IMR-90 (cell line): Measurements from ENCODE around the gene RANBP9. TPM values are rescaled to one million over a fixed set of nuclear protein-coding genes. Genes with fewer than 3 reads are reported as not detected.
A peak's percentile ranks its signal among the peaks of the same experiment; 100 is the strongest.

Experiments
- ATAC-seq: fragments of 200-7000 bp; cut with Tn5 transposase; 2 replicates; pipeline ENCODE4 v1.9.1; 2020; ENCODE audit warnings: low read depth, mild to moderate bottlenecking, moderate library complexity
- BruUV-seq: library from RNA; stranded (reverse); fragments of 400-500 nt; replicated peaks from 2 replicates; lab custom pipeline; 2021; lab: Mats Ljungman, UMichigan
- CTCF ChIA-PET: fragments of 300-600 bp; formaldehyde crosslinking; extraction: SDS; loops from one replicate; lab custom pipeline; 2021; ENCODE audit warnings: antibody characterized with exemption; lab: Yijun Ruan, JAX
- POLR2A ChIA-PET: fragments of 300-600 bp; sonication (Branson Sonifier 250); formaldehyde crosslinking; loops from one replicate; lab custom pipeline; 2022; ENCODE audit warnings: antibody characterized with exemption; ENCODE audit not compliant: unreplicated experiment; lab: Charles Lee
- DNase-seq: peaks from one replicate; pipeline ENCODE4 v3.0.0; 2013
- H2AFZ ChIP-seq: replicated peaks from 2 replicates; pipeline ENCODE3; 2013; ENCODE audit warnings: low read length, mild to moderate bottlenecking; ENCODE audit not compliant: poor library complexity
- H2AK5ac ChIP-seq: 2 replicates; pipeline ENCODE4 v1.6.1; 2013; ENCODE audit warnings: low read depth, low read length, inconsistent platforms
- H2AK9ac ChIP-seq: replicated peaks from 2 replicates; pipeline ENCODE3; 2013; ENCODE audit warnings: mild to moderate bottlenecking, low read depth, low read length, moderate library complexity; ENCODE audit not compliant: poor library complexity
- H2BK120ac ChIP-seq: 2 replicates; pipeline ENCODE4 v1.6.1; 2013; ENCODE audit warnings: low read depth, low read length, inconsistent platforms
- H2BK15ac ChIP-seq: 3 replicates; pipeline ENCODE4 v1.6.1; 2013; ENCODE audit warnings: low read depth, low read length, inconsistent platforms
- H2BK20ac ChIP-seq: 2 replicates; pipeline ENCODE4 v1.6.1; 2013; ENCODE audit warnings: low read depth, mild to moderate bottlenecking, inconsistent platforms, low read length, moderate library complexity
- H2BK5ac ChIP-seq: 2 replicates; pipeline ENCODE4 v1.6.1; 2013; ENCODE audit warnings: mild to moderate bottlenecking, low read depth, low read length, inconsistent platforms; ENCODE audit not compliant: poor library complexity, severe bottlenecking
- H3K14ac ChIP-seq: replicated peaks from 2 replicates; pipeline ENCODE4 v1.6.1; 2013; ENCODE audit warnings: low read depth, low read length, inconsistent platforms
- H3K18ac ChIP-seq: 2 replicates; pipeline ENCODE4 v1.6.1; 2013; ENCODE audit warnings: low read depth, low read length, control low read depth
- H3K23ac ChIP-seq: 2 replicates; pipeline ENCODE4 v1.6.1; 2013; ENCODE audit warnings: low read depth, low read length, inconsistent platforms
- H3K27ac ChIP-seq: 2 replicates; pipeline ENCODE4 v1.5.1; 2013; ENCODE audit warnings: mild to moderate bottlenecking, control low read depth, low read length; ENCODE audit not compliant: insufficient read depth
- H3K27me3 ChIP-seq: 2 replicates; pipeline ENCODE4 v1.6.1; 2013; ENCODE audit warnings: low read length; ENCODE audit not compliant: control insufficient read depth, insufficient read depth
- H3K36me3 ChIP-seq: 2 replicates; pipeline ENCODE4 v1.6.1; 2013; ENCODE audit warnings: low read length, mixed read lengths; ENCODE audit not compliant: control insufficient read depth, insufficient read depth
- H3K4ac ChIP-seq: 2 replicates; pipeline ENCODE4 v1.6.1; 2013; ENCODE audit warnings: low read depth, low read length, inconsistent platforms
- H3K4me1 ChIP-seq: 2 replicates; pipeline ENCODE4 v1.6.1; 2013; ENCODE audit warnings: low read length, mixed read lengths; ENCODE audit not compliant: control insufficient read depth, insufficient read depth
- H3K4me2 ChIP-seq: 2 replicates; pipeline ENCODE4 v1.6.1; 2013; ENCODE audit warnings: low read depth, mild to moderate bottlenecking, control low read depth, low read length, moderate library complexity
- H3K4me3 ChIP-seq: 2 replicates; pipeline ENCODE4 v1.5.1; 2013; ENCODE audit warnings: low read depth, mild to moderate bottlenecking, control low read depth, low read length, moderate library complexity; ENCODE audit not compliant: insufficient read depth
- H3K56ac ChIP-seq: 2 replicates; pipeline ENCODE4 v1.6.1; 2013; ENCODE audit warnings: low read length, inconsistent platforms; ENCODE audit not compliant: insufficient read depth; ENCODE audit errors: extremely low read depth
- H3K79me1 ChIP-seq, 2 experiments: 2 replicates each; pipeline ENCODE4 v1.6.1; 2013; ENCODE audit warnings: low read length in 2 of 2, inconsistent platforms in 1 of 2, low read depth in 1 of 2
- H3K9ac ChIP-seq: 2 replicates; pipeline ENCODE4 v1.6.1; 2013; ENCODE audit warnings: low read depth, low read length, control low read depth
- H3K9me1 ChIP-seq: 2 replicates; pipeline ENCODE4 v1.6.1; 2013; ENCODE audit warnings: low read length, inconsistent platforms; ENCODE audit not compliant: insufficient read depth
- H3K9me3 ChIP-seq: 2 replicates; pipeline ENCODE4 v1.6.1; 2013; ENCODE audit warnings: low read length; ENCODE audit not compliant: control insufficient read depth, insufficient read depth
- H4K20me1 ChIP-seq: 2 replicates; pipeline ENCODE4 v1.6.1; 2013; ENCODE audit warnings: low read length, inconsistent platforms; ENCODE audit not compliant: insufficient read depth
- H4K5ac ChIP-seq: 2 replicates; pipeline ENCODE4 v1.6.1; 2013; ENCODE audit warnings: mild to moderate bottlenecking, low read depth, low read length, control low read depth
- H4K8ac ChIP-seq, 2 experiments: 2 replicates each; pipeline ENCODE4 v1.6.1; 2013; ENCODE audit warnings: low read depth in 2 of 2, low read length in 2 of 2, control low read depth in 1 of 2, inconsistent platforms in 1 of 2
- H4K91ac ChIP-seq: 2 replicates; pipeline ENCODE4 v1.6.1; 2013; ENCODE audit warnings: low read depth, low read length, inconsistent platforms; ENCODE audit not compliant: insufficient read depth
- ELK1 ChIP-seq: fragments of 150-350 bp; IDR thresholded peaks from 2 replicates; pipeline ENCODE4 v1.6.1; 2016; ENCODE audit warnings: low read depth, mild to moderate bottlenecking, low read length, moderate library complexity, borderline replicate concordance
- FOS ChIP-seq: fragments of 150-350 bp; IDR thresholded peaks from 2 replicates; pipeline ENCODE4 v1.6.1; 2016; ENCODE audit warnings: low read depth, low read length
- MXI1 ChIP-seq: IDR thresholded peaks from 2 replicates; pipeline ENCODE4 v1.6.1; 2012; ENCODE audit warnings: low read depth, mild to moderate bottlenecking, low read length, moderate library complexity, borderline replicate concordance
- RFX5 ChIP-seq: IDR thresholded peaks from 2 replicates; pipeline ENCODE4 v1.8.0; 2012; ENCODE audit warnings: low read depth, mild to moderate bottlenecking, low read length, moderate library complexity
- WGBS, 2 experiments: methylation state at CpG; one replicate each; pipeline versions ENCODE4 v1.1.5 to v1.1.7; 2013; ENCODE audit warnings: missing lambda C conversion rate in 2 of 2; ENCODE audit not compliant: insufficient read length in 1 of 2; ENCODE audit errors: extremely low coverage in 2 of 2; 5-methylcytosine and 5-hydroxymethylcytosine counted together
- dilution Hi-C: fragments of 300-500 bp; cut with HindIII; formaldehyde crosslinking; loops from one replicate; pipeline ENCODE4 v1.14.3; 2018; ENCODE audit warnings: low sequenced_read_pairs; ENCODE audit not compliant: unreplicated experiment
- in situ Hi-C: fragments of 300-500 bp; cut with MboI; formaldehyde crosslinking; loops from 3 replicates; pipeline ENCODE4 v1.14.3; 2019; ENCODE audit warnings: low sequenced_read_pairs, inconsistent platforms, mixed read lengths
- intact Hi-C: fragments of 100-400 bp; cut with micrococcal nuclease; formaldehyde crosslinking; loops from 2 replicates; pipeline ENCODE4 v1.10.0; 2022
- polyA plus RNA-seq, 3 experiments: library from polyadenylated mRNA; depleted of rRNA; stranded (reverse); fragments of >200 nt; gene quantifications; 2 replicates each; pipeline ENCODE4 v1.2.3, GENCODE V29; 2012; ENCODE audit warnings: low replicate concordance in 1 of 3
- total RNA-seq: library from RNA; depleted of rRNA; stranded (reverse); fragments of >200 nt; gene quantifications from 2 replicates; pipeline ENCODE4 v1.2.3, GENCODE V29; 2012

Gene RANBP9
- total and polyA plus RNA-seq, 2 of the 4 experiments (the other 2 are of a cell fraction): 17.7 to 27.8 TPM

- no TSS peak for BruUV-seq
Measured at GRCh38 chr6:13696226-13696625, 15.4 kb downstream of the RANBP9 start.

More at GRCh38 chr6:13696226-13696625, 15.4 kb downstream of the RANBP9 start:
- Histone ChIP-seq H2AFZ (no peak overlapping the region), H2BK5ac (peak overlapping the region; percentile 85), H3K36me3 (peaks cover 6% of the 10 kb centered on the region), H3K9ac (no peak overlapping the region), H2AK5ac (no peak overlapping the region), H3K14ac (no peak overlapping the region), H3K23ac (no peak overlapping the region), H3K27ac (no peak overlapping the region), H4K91ac (peak overlapping the region; percentile 41; the same call in 1 of the 2 replicates), H3K9me1 (0 out of 2 replicates have a peak, but pooled peaks cover 2% of the 10 kb centered on the region), H4K8ac (0 out of 4 replicates have a peak overlapping the region, but pooled peaks of 1 of the 2 experiments have one; percentile 72), H3K56ac (no peak overlapping the region), H3K4ac (no peak overlapping the region), H2AK9ac (no peak overlapping the region), H3K27me3 (no peaks in the 10 kb centered on the region), H3K4me2 (peak overlapping the region; percentile 25; the same call in 1 of the 2 replicates), H2BK120ac (no peak overlapping the region), H2BK20ac (no peak overlapping the region), H2BK15ac (no peak overlapping the region), H3K4me3 (no peak overlapping the region), H3K4me1 (peaks cover 12% of the 10 kb centered on the region), H3K18ac (peak overlapping the region; percentile 89; the same call in 1 of the 2 replicates), H3K9me3 (no peaks in the 10 kb centered on the region), H4K5ac (no peak overlapping the region), H3K79me1 (peaks cover 4 to 59% of the 10 kb centered on the region in 2 experiments), H4K20me1 (peaks cover 6% of the 10 kb centered on the region)
- ChIA-PET POLR2A (no interaction called here), CTCF (interaction anchor here (1.5 kb wide), 1 partner anchor 13 kb away, joined by 11 read pairs; no protein-coding TSS in a partner anchor)
- WGBS, 2 experiments: no CpG with 5 or more reads among the region's 1 CpG
- DNase-seq (peak; percentile 90), ATAC-seq (peak; percentile 78)
- TF ChIP-seq RFX5: no peak
- no peak for TF ChIP-seq ELK1
- TF ChIP-seq FOS: peak; percentile 76
- TF ChIP-seq MXI1: no peak
- dilution Hi-C loops: no loop called here
- intact Hi-C loops: loop anchor here (5.0 kb wide), 1 partner anchor 34 kb away; no protein-coding TSS in a partner anchor
- in situ Hi-C loops: no loop called here
